Esophagus squamous epithelium (tissue), 5 donors: ENCODE data around the gene BPIFA1. TPM values are rescaled to one million over a fixed set of nuclear protein-coding genes. Genes with fewer than 3 reads are reported as not detected.

ENCODE experiments used
- DNase-seq: peaks from one replicate; lab custom pipeline; 2025; lab: John Stamatoyannopoulos, UW
- H3K27ac ChIP-seq, 4 donors: fragments of 200-600 bp; sonication (generic); one replicate each; pipeline ENCODE4 v1.5.1; 2016 to 2019; ENCODE audit warnings: mild to moderate bottlenecking in 1 of 4
- H3K27me3 ChIP-seq, 4 donors: fragments of 200-600 bp; sonication (generic); 1 replicate in 3 of 4; 2 replicates in 1 of 4; pipeline versions ENCODE4 v1.5.1 to v1.6.0; 2017 to 2021; ENCODE audit warnings: antibody characterized with exemption in 1 of 4
- H3K36me3 ChIP-seq, 3 donors: fragments of 200-600 bp; sonication (generic); one replicate each; pipeline ENCODE4 v1.5.1; 2016 to 2019
- H3K4me1 ChIP-seq, 3 donors: fragments of 200-600 bp; sonication (generic); one replicate each; pipeline ENCODE4 v1.5.1; 2017 to 2019
- H3K4me3 ChIP-seq, 4 donors: fragments of 200-600 bp; sonication (generic); 1 replicate in 3 of 4; 2 replicates in 1 of 4; pipeline ENCODE4 v1.5.1; 2016 to 2019; ENCODE audit warnings: mild to moderate bottlenecking in 2 of 4, moderate library complexity in 1 of 4
- H3K9me3 ChIP-seq, 3 donors: fragments of 200-600 bp; sonication (generic); one replicate each; pipeline ENCODE4 v1.5.1; 2016 to 2019
- CTCF ChIP-seq, 6 experiments: fragments of 450-650 bp in 4 of 6; fragments of 200-600 bp in 2 of 6; sonication (generic) in 2 of 6; IDR thresholded peaks; one replicate each; pipeline ENCODE4 v1.5.1; 2016 to 2019; ENCODE audit warnings: antibody characterized with exemption in 6 of 6, mild to moderate bottlenecking in 4 of 6, moderate library complexity in 4 of 6
- POLR2A ChIP-seq, 4 donors: fragments of 450-650 bp; IDR thresholded peaks; one replicate each; pipeline ENCODE4 v1.6.1; 2017; ENCODE audit warnings: antibody characterized with exemption in 4 of 4, mild to moderate bottlenecking in 4 of 4, moderate library complexity in 3 of 4
- WGBS, 2 donors: methylation state at CpG; one replicate each; pipeline ENCODE4 v1.1.5; 2018; 5-methylcytosine and 5-hydroxymethylcytosine counted together
- intact Hi-C: fragments of 100-400 bp; cut with DNase I; formaldehyde crosslinking; loops from one replicate; pipeline ENCODE4 v1.15.0; 2022
- total RNA-seq, 4 donors: library from RNA; depleted of rRNA; stranded (reverse); fragments of >200 nt; gene quantifications; one replicate each; pipeline ENCODE4 v1.1.0, GENCODE V29; 2016
- donor health status: DM: yes; HTN: yes; CAD: no.

Gene BPIFA1
- total RNA-seq, 4 donors from 2014 or later = not detected

DNA sequence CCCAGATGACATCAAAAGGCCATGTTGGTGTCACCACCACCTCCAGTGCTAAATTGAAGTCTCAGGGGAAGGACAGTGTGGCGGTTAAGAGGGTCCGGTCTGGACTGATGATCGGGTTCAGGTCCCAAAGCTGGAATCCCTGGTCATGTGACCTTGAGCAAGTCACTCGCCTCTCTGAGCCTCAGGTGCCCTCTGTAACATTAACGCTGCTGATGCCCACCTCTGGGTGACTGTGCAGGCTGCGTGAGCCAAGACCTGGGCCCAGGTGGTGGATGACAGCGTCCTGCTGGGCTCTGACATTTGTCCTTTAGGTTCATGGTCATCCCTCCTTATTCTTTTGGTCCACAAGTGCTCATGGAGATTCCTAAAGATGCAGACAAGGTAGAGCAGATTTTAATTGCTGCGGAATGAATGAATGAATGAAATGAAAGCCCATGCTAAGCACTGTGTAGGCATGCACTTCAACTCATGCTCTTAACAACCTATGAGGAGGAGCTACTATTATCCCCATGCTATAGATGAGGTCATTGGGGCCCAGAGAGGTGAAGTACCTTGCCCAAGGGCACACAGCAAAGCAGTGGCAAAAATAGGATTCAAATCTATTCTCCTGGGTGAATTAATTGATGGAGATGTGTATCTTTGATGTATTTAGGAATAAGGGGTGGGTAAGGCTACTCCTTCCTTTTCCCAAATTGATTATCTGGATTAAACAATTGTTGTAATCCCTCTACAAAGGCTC lies 46.6 kb downstream of the BPIFA1 start:
- H3K4me3 ChIP-seq = no peak overlapping the region
- H3K4me1 ChIP-seq = no peaks in the 10 kb centered on the region
- no peak for DNase-seq
- no peaks in the 10 kb centered on the region for H3K36me3 ChIP-seq
- no peak overlapping the region for H3K27ac ChIP-seq
- no peaks in the 10 kb centered on the region for H3K9me3 ChIP-seq
- TF ChIP-seq POLR2A (IDR thresholded peaks at IDR 0.05) = no peak
- TF ChIP-seq CTCF (IDR thresholded peaks at IDR 0.05) = no peak
- peaks cover 0 to 86% (median 0%) of the 10 kb centered on the region in 4 donors for H3K27me3 ChIP-seq
- WGBS, 2 donors = 85 to 93% methylated on average over 3 to 8 of the region's 8 CpGs
- intact Hi-C loops = no loop called here

DNA sequence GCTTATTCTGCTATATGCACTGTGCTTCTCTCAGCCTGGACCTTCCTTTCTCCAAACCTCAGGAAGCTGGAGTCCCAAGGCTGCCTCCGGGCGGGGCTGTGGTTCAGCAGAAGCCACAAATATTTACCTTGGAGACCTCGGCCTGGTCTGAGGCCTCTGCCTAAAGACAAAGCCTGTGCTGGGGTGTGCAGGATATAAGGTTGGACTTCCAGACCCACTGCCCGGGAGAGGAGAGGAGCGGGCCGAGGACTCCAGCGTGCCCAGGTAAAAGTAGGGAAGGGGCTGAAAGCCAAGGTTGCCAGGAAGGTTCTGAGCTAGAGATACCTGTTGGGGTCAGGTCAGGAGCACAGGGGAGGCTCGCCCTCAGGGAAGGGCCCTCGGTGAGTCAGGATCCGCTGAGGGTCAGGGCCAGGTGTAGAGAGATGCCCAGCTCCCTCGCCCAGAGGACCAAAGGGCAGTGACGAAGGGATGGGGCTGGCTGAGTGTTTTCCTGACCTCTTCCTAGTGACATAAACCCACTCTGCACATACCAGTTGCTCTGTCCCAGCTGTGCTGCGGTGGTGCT lies 47.3 kb downstream of the BPIFA1 start, which contains the start of gene BPIFB1:
BPIFB1 (plus strand) TSS at position 224 of the 565 bp plus-strand sequence. CDS start 2,860 bp downstream, outside the sequence.
- no peak within 1 kb of the TSS for H3K27ac ChIP-seq
- H3K27me3 ChIP-seq = peaks cover 0 to 86% (median 0%) of the 10 kb centered on the region in 4 donors
- no peak within 1 kb of the TSS for H3K4me3 ChIP-seq
- no peaks in the 10 kb centered on the region for H3K36me3 ChIP-seq
- intact Hi-C loops = no loop called here
- TF ChIP-seq CTCF (IDR thresholded peaks at IDR 0.05) = no peak
- TF ChIP-seq POLR2A (IDR thresholded peaks at IDR 0.05) = no peak
- WGBS, 2 donors = 78 to 79% methylated on average over 4 to 8 of the region's 13 CpGs
- H3K9me3 ChIP-seq = no peaks in the 10 kb centered on the region
- H3K4me1 ChIP-seq = no peaks in the 10 kb centered on the region
- DNase-seq = no peak

DNA sequence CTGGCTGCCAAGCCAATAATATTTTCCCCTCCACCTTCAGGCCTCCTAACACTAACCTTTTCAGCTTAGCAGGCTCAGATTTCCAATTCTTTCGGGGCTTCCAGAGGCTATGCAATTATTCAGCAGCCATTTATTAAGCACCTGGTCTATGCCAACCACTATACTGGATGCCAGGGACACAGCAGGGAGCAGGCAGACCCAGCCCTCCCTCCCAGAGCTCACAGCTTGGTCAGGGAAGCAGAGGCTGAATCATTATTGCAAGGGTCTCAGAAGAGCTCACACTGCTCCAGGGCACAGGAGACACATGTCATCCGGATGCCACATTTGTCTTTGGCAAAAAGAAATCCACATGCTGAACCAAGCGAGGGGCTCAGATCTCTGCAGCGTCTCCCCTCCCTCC lies 48.5 kb downstream of the BPIFA1 start:
- H3K27me3 ChIP-seq = peaks cover 0 to 90% (median 0%) of the 10 kb centered on the region in 4 donors
- TF ChIP-seq CTCF (IDR thresholded peaks at IDR 0.05) = no peak
- TF ChIP-seq POLR2A (IDR thresholded peaks at IDR 0.05) = no peak
- 36 to 53% methylated on average over 2 to 3 of the region's 4 CpGs for WGBS, 2 donors

GRCh38 chr20:33284937-33285336 lies 49.1 kb downstream of the BPIFA1 start:
- no peak overlapping the region for H3K27ac ChIP-seq
- intact Hi-C loops = no loop called here
- H3K36me3 ChIP-seq = no peaks in the 10 kb centered on the region
- peaks cover 0 to 90% (median 0%) of the 10 kb centered on the region in 4 donors for H3K27me3 ChIP-seq
- H3K4me1 ChIP-seq = no peaks in the 10 kb centered on the region
- no peak for TF ChIP-seq POLR2A (IDR thresholded peaks at IDR 0.05)
- WGBS, 2 donors = 53 to 58% methylated on average over 2 of the region's 2 CpGs
- no peak for DNase-seq
- no peak overlapping the region for H3K4me3 ChIP-seq
- no peaks in the 10 kb centered on the region for H3K9me3 ChIP-seq

More for the DNA sequence above, 48.5 kb downstream of the BPIFA1 start:
- no peaks in the 10 kb centered on the region for H3K36me3 ChIP-seq
- no peak overlapping the region for H3K4me3 ChIP-seq
- H3K27ac ChIP-seq = no peak overlapping the region
- DNase-seq = no peak
- intact Hi-C loops = no loop called here
- no peaks in the 10 kb centered on the region for H3K4me1 ChIP-seq
- no peaks in the 10 kb centered on the region for H3K9me3 ChIP-seq

DNA sequence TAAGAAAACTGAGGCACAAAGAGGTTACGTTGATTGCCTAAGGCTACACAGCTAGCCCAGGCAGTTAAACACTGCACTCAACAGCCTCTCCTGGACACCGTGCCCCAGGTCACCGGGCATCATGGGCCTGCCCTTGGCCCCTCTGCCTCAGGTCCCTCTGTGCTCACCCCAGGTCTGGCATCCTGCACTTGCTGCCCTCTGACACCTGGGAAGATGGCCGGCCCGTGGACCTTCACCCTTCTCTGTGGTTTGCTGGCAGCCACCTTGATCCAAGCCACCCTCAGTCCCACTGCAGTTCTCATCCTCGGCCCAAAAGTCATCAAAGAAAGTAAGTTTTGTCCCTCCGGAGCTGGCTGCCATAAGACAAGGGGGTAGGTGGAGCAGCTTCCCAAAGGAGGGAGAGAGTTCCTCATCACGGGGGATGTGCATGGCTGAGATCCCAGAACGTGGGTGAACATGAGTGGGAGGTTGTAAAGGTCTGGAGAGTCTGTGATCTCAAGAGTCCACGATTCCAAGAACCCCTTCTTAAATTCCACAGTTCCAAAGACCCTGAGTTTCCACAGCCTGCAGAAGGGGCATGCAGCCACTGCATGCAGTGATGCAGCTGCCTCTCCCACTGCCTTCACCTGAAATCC lies 50.2 kb downstream of the BPIFA1 start:
- Histone ChIP-seq H3K36me3 (no peaks in the 10 kb centered on the region), H3K9me3 (no peaks in the 10 kb centered on the region), H3K27ac (no peak overlapping the region), H3K4me3 (no peak overlapping the region), H3K27me3 (peaks cover 0 to 87% (median 0%) of the 10 kb centered on the region in 4 donors), H3K4me1 (no peaks in the 10 kb centered on the region)
- WGBS, 2 donors = 47 to 58% methylated on average over 5 to 7 of the region's 10 CpGs
- no peak for DNase-seq
- TF ChIP-seq POLR2A (IDR thresholded peaks at IDR 0.05) (no peak), CTCF (IDR thresholded peaks at IDR 0.05) (no peak)
- intact Hi-C loops = no loop called here
